Heart left ventricle (tissue), 16 donors: ENCODE results near the gene TSPAN12. TPM values are rescaled to one million over a fixed set of nuclear protein-coding genes. Genes with fewer than 3 reads are reported as not detected.
A peak's percentile ranks its signal among the peaks of the same experiment; 100 is the strongest.

ENCODE experiments used
- ATAC-seq, 4 donors: fragments of 200-7000 bp; cut with Tn5 transposase; one replicate each; pipeline ENCODE4 v1.9.1; 2020 to 2022; ENCODE audit warnings: moderate library complexity in 4 of 4, mild to moderate bottlenecking in 3 of 4, moderate number of reproducible peaks in 1 of 4
- DNase-seq, 5 donors: peaks; one replicate each; pipeline ENCODE4 v3.0.0-alpha.2; 2020
- H3K27ac ChIP-seq, 12 donors: fragments of 200-600 bp; sonication (generic) in 4 of 12; one replicate each; pipeline versions ENCODE4 v1.5.0 to v1.8.0; 2016 to 2022; ENCODE audit warnings: mild to moderate bottlenecking in 2 of 12
- H3K27me3 ChIP-seq, 9 donors: fragments of 200-600 bp; sonication (generic) in 2 of 9; one replicate each; pipeline versions ENCODE4 v1.5.1 to v1.8.0; 2016 to 2022; ENCODE audit warnings: mild to moderate bottlenecking in 3 of 9
- H3K36me3 ChIP-seq, 9 donors: fragments of 200-600 bp; sonication (generic) in 2 of 9; one replicate each; pipeline versions ENCODE4 v1.5.0 to v1.8.0; 2018 to 2022; ENCODE audit warnings: mild to moderate bottlenecking in 2 of 9
- H3K4me1 ChIP-seq, 12 donors: fragments of 200-600 bp; sonication (generic) in 4 of 12; one replicate each; pipeline versions ENCODE4 v1.5.0 to v1.8.0; 2016 to 2022; ENCODE audit warnings: mild to moderate bottlenecking in 3 of 12
- H3K4me3 ChIP-seq, 12 donors: fragments of 200-600 bp; sonication (generic) in 4 of 12; one replicate each; pipeline versions ENCODE4 v1.5.0 to v1.8.0; 2017 to 2022; ENCODE audit warnings: mild to moderate bottlenecking in 9 of 12, moderate library complexity in 4 of 12
- H3K9me3 ChIP-seq, 12 donors: fragments of 200-600 bp; sonication (generic) in 4 of 12; one replicate each; pipeline versions ENCODE4 v1.5.0 to v1.8.0; 2016 to 2022; ENCODE audit warnings: mild to moderate bottlenecking in 1 of 12
- CTCF ChIP-seq, 12 donors: fragments of 200-600 bp; sonication (generic) in 4 of 12; IDR thresholded peaks; one replicate each; pipeline versions ENCODE4 v1.5.0 to v1.8.0; 2018 to 2022; ENCODE audit warnings: antibody characterized with exemption in 12 of 12, mild to moderate bottlenecking in 5 of 12
- POLR2A ChIP-seq, 2 donors: fragments of 450-650 bp; IDR thresholded peaks; one replicate each; pipeline ENCODE4 v1.6.1; 2017; ENCODE audit warnings: antibody characterized with exemption in 2 of 2, mild to moderate bottlenecking in 2 of 2, moderate library complexity in 2 of 2
- WGBS, 4 donors: extraction: QIAGEN DNeasy Blood & Tissue Kit in 2 of 4; methylation state at CpG; one replicate each; pipeline versions ENCODE4 v1.1.5 to v1.1.7; 2013 to 2018; 5-methylcytosine and 5-hydroxymethylcytosine counted together
- intact Hi-C, 10 donors: fragments of 100-400 bp; cut with DNase I; formaldehyde crosslinking; loops; one replicate each; pipeline versions ENCODE4 v1.11.1 to v1.14.2; 2022
- polyA plus RNA-seq, 2 donors: library from polyadenylated mRNA; stranded (reverse); fragments of 200-250 nt; gene quantifications; one replicate each; pipeline ENCODE4 v1.2.3, GENCODE V29; 2013
- total RNA-seq, 9 donors: library from RNA; depleted of rRNA in 2 of 9; stranded (reverse); fragments of >200 nt in 2 of 9; fragmentation: NEBNext Ultra II Directional in 3 of 9; extraction: Animal tissue kit (Norgen Biotek cat#: 25700) in 3 of 9; gene quantifications; one replicate each; pipeline versions ENCODE4 v1.1.0 to v1.2.4, GENCODE V29; 2016 to 2023
- donor health status: ischemic (EF 13 %, LVEDD 7.1; RV severe dilation, severe dysfunction).
- donor health status: healthy with polysubstance abuse.
- donor health status: DM: no; HTN: yes; CAD: no.
- donor health status: DM: no; HTN: no; CAD: no.
- donor health status: ischemic (EF 25% LVEDD 6.9; RV normal size, moderate dysfunction).
- donor health status: ischemic (EF 25% LVEDD 5.7; RV mildly dilated, moderate dysfunction).
- donor health status: healthy.
- donor health status: DM: yes; HTN: yes; CAD: no.
- donor health status: ischemic (EF 35%, LVEDD 5.7; RV mildly dilated, moderate dysfunction).
- donor health status: nonischemic (EF 11% LVEDD 7.7; RV severe dilation, severe dysfunction).
- donor health status: DM: yes; HTN: yes; CAD: no.
- donor health status: PGD.
- donor health status: ischemic (EF 29% LVEDD 5.4; RV normal size, mild dysfunction).
- donor health status: nonischemic (EF 23%, LVEDD 6.1; RV moderate dilation, normal function).

TSPAN12 gene
- total and polyA plus RNA-seq, 11 donors: 24.2 to 85.0 (median 54.7) TPM

DNA sequence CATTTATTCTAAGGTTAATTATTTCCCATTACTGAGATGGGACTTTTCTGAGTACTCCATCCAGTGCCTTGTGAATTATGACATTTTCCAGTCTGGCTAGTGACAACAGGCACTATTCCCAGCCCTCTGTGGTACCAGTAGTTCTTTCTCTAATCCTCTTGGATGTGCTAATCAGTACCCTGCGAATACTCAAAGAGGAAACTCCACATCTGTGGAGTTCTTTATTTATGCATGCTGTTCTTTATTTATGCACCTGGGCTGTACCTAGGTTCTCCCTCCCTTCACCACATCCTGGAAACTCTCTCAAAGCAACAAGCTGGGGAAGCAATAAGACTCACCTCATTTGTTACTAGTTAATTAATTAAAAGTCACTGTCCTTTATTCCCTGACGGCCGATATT is 83.5 kb downstream of the TSPAN12 start:
- Histone ChIP-seq H3K4me3 (no peak overlapping the region), H3K9me3 (no peaks in the 10 kb centered on the region), H3K27me3 (no peaks in the 10 kb centered on the region), H3K4me1 (no peaks in the 10 kb centered on the region), H3K27ac (no peak overlapping the region), H3K36me3 (no peaks in the 10 kb centered on the region)
- DNase-seq (no peak), ATAC-seq (peak in 1 of 4 donors; percentile 61)
- intact Hi-C loops: no loop called here
- TF ChIP-seq CTCF (IDR thresholded peaks at IDR 0.05) (no peak), POLR2A (IDR thresholded peaks at IDR 0.05) (no peak)
- WGBS, 4 donors: 65 to 72% (median 67%) methylated on average over 3 of the region's 3 CpGs

DNA sequence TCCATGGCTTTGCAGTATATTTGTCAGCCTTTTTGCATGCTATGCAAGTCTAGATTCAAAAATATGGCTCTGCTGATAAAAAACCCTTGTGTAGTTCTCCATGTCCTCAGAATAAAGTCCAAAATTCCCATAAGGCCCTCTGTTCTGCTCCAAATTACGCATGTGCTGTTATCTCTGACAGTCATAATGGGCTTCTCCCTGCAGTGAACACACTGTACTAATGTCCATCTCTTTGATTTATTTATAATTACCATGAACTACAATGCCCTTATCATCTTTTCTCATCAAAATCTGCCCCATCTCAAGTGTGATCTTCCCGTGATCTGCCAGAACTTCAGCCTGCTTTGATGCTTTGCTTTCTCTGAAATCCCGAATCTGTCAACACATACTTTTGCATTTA is 87.7 kb downstream of the TSPAN12 start:
- DNase-seq (no peak), ATAC-seq (no peak)
- 72 to 84% (median 79%) methylated on average over 3 of the region's 3 CpGs for WGBS, 4 donors
- Histone ChIP-seq H3K27ac (no peak overlapping the region), H3K27me3 (no peaks in the 10 kb centered on the region), H3K4me3 (no peak overlapping the region), H3K36me3 (no peaks in the 10 kb centered on the region), H3K4me1 (no peaks in the 10 kb centered on the region), H3K9me3 (no peaks in the 10 kb centered on the region)
- TF ChIP-seq POLR2A (IDR thresholded peaks at IDR 0.05) (no peak), CTCF (IDR thresholded peaks at IDR 0.05) (no peak)
- intact Hi-C loops: no loop called here

DNA sequence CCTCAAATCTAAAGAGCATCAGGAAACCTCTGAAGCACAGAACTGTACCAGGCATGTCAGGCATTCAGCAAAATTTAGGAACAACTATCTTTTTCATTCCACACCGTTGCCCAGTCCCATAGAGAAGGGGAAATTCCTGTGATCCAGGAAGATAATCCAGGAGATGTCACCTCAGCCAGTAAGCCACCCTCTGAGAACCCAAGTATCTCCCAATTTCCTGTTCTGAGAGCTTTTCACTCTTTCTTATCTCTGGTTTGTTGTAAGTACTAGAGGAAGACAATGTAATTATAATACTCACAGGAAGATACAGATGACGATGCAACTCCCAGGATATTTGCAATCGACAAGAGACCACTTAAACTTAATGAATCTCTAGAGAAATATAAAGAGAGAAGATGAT is 97.1 kb downstream of the TSPAN12 start:
- ATAC-seq (no peak), DNase-seq (no peak)
- no peaks in the 10 kb centered on the region for H3K27me3 ChIP-seq
- H3K4me3 ChIP-seq: no peak overlapping the region
- no peaks in the 10 kb centered on the region for H3K4me1 ChIP-seq
- 32 to 48% (median 36%) methylated on average over 3 of the region's 3 CpGs for WGBS, 4 donors
- TF ChIP-seq POLR2A (IDR thresholded peaks at IDR 0.05) (no peak), CTCF (IDR thresholded peaks at IDR 0.05) (no peak)
- H3K27ac ChIP-seq: no peak overlapping the region
- intact Hi-C loops: no loop called here
- no peaks in the 10 kb centered on the region for H3K36me3 ChIP-seq
- H3K9me3 ChIP-seq: no peaks in the 10 kb centered on the region

GRCh38 chr7:120760050-120760449 is 97.9 kb downstream of the TSPAN12 start:
- Histone ChIP-seq H3K4me1 (no peaks in the 10 kb centered on the region), H3K36me3 (no peaks in the 10 kb centered on the region), H3K27me3 (no peaks in the 10 kb centered on the region), H3K9me3 (no peaks in the 10 kb centered on the region), H3K4me3 (no peak overlapping the region), H3K27ac (no peak overlapping the region)
- TF ChIP-seq CTCF (IDR thresholded peaks at IDR 0.05): no peak
- ATAC-seq: no peak
- intact Hi-C loops: no loop called here
- 72 to 76% (median 74%) methylated on average over 2 of the region's 2 CpGs for WGBS, 4 donors
- no peak for DNase-seq
